CD8-positive, alpha-beta memory T cell (primary cell): ENCODE data around the gene UBE2U. TPM values are rescaled to one million over a fixed set of nuclear protein-coding genes. Genes with fewer than 3 reads are reported as not detected.

ENCODE experiments used
- CTCF ChIA-PET: fragments of 350-600 bp; sonication (Branson Sonifier 250); formaldehyde crosslinking; loops from one replicate; lab custom pipeline; 2021; ENCODE audit warnings: antibody characterized with exemption; lab: Charles Lee
- POLR2A ChIA-PET: fragments of 350-600 bp; sonication (Branson Sonifier 250); formaldehyde crosslinking; loops from one replicate; lab custom pipeline; 2021; ENCODE audit warnings: antibody characterized with exemption; lab: Charles Lee
- DNase-seq, 5 donors: peaks; one replicate each; pipeline versions ENCODE4 v3.0.0 to v3.0.0-alpha.2; 2020 to 2022; ENCODE audit warnings: mixed read lengths in 1 of 5
- H3K27ac ChIP-seq: one replicate; pipeline ENCODE4 v1.7.0; 2013; ENCODE audit warnings: low read depth, mild to moderate bottlenecking, low read length, moderate library complexity
- H3K27me3 ChIP-seq: 2 replicates; pipeline ENCODE4 v1.7.0; 2013; ENCODE audit warnings: low read length, mild to moderate bottlenecking; ENCODE audit not compliant: insufficient read depth, poor library complexity, severe bottlenecking
- H3K36me3 ChIP-seq: 2 replicates; pipeline ENCODE4 v1.7.0; 2013; ENCODE audit warnings: mild to moderate bottlenecking, low read length, moderate library complexity; ENCODE audit not compliant: insufficient read depth
- H3K4me1 ChIP-seq: 2 replicates; pipeline ENCODE4 v1.7.0; 2013; ENCODE audit warnings: mild to moderate bottlenecking, low read length, moderate library complexity; ENCODE audit not compliant: insufficient read depth
- H3K4me3 ChIP-seq: 2 replicates; pipeline ENCODE4 v1.7.0; 2013; ENCODE audit warnings: mild to moderate bottlenecking, low read length
- H3K9me3 ChIP-seq: 2 replicates; pipeline ENCODE4 v1.7.0; 2013; ENCODE audit warnings: mild to moderate bottlenecking, low read length
- H3K27ac Mint-ChIP-seq, 8 donors: one replicate each; pipeline ENCODE4 v1.8.0; 2020 to 2021; ENCODE audit warnings: mixed read lengths in 8 of 8, mild to moderate bottlenecking in 6 of 8, inconsistent platforms in 3 of 8, moderate library complexity in 3 of 8
- H3K27me3 Mint-ChIP-seq, 2 donors: one replicate each; pipeline ENCODE4 v1.8.0; 2020 to 2021; ENCODE audit warnings: mixed read lengths in 2 of 2, mild to moderate bottlenecking in 1 of 2, moderate library complexity in 1 of 2
- H3K36me3 Mint-ChIP-seq, 3 donors: one replicate each; pipeline ENCODE4 v1.8.0; 2020 to 2021; ENCODE audit warnings: mixed read lengths in 3 of 3, inconsistent platforms in 1 of 3, mild to moderate bottlenecking in 1 of 3
- H3K4me1 Mint-ChIP-seq, 3 donors: one replicate each; pipeline ENCODE4 v1.8.0; 2020 to 2021; ENCODE audit warnings: mixed read lengths in 3 of 3, inconsistent platforms in 1 of 3, mild to moderate bottlenecking in 1 of 3
- H3K4me3 Mint-ChIP-seq, 7 donors: one replicate each; pipeline ENCODE4 v1.8.0; 2020 to 2021; ENCODE audit warnings: mixed read lengths in 7 of 7, mild to moderate bottlenecking in 6 of 7, moderate library complexity in 4 of 7, inconsistent platforms in 2 of 7
- H3K9me3 Mint-ChIP-seq, 5 donors: one replicate each; pipeline ENCODE4 v1.8.0; 2020 to 2022; ENCODE audit warnings: mixed read lengths in 5 of 5, mild to moderate bottlenecking in 3 of 5, moderate library complexity in 2 of 5, inconsistent platforms in 1 of 5
- polyA plus RNA-seq: library from polyadenylated mRNA; unstranded; fragments of 300-500 nt; fragmentation: Illumina TruSeq; gene quantifications from one replicate; pipeline ENCODE4 v1.2.3, GENCODE V29; 2021
- total RNA-seq, 2 experiments: library from RNA; stranded (reverse); gene quantifications; one replicate each; pipeline ENCODE4 v1.2.3, GENCODE V29; 2021

Gene UBE2U
- total and polyA plus RNA-seq, 3 experiments from 2014 or later = not detected

DNA sequence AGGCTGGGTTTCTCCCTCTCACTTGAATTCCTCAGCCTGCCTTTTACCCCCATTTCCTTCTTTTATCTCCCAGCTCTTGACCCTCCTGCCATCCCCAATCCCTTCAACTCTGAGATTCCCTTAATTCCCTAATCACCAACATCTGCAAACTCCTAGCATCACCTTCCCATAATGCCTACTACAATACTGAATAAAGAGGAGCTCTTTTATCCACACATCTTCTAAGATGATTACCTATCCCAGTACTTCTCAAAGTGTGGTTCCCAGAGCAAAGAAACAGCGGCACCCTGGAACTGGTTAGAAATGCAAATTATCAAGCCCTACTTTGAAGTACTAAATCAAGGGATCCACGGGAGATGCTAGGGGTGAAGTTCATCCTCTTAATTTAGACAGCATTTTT, 21.2 kb upstream of the UBE2U start:
- H3K27me3 ChIP-seq = no peaks in the 10 kb centered on the region
- ChIA-PET POLR2A (no interaction called here), CTCF (no interaction called here)
- Mint-ChIP-seq H3K4me1 (no peaks in the 10 kb centered on the region), H3K27me3 (peaks cover 1 to 18% of the 10 kb centered on the region in 2 donors), H3K36me3 (no peaks in the 10 kb centered on the region), H3K27ac (no peak overlapping the region), H3K4me3 (no peak overlapping the region), H3K9me3 (no peaks in the 10 kb centered on the region)
- no peak overlapping the region for H3K4me3 ChIP-seq
- H3K9me3 ChIP-seq = no peaks in the 10 kb centered on the region
- H3K4me1 ChIP-seq = no peaks in the 10 kb centered on the region
- DNase-seq = no peak
- H3K27ac ChIP-seq = no peak overlapping the region
- H3K36me3 ChIP-seq = no peaks in the 10 kb centered on the region

DNA sequence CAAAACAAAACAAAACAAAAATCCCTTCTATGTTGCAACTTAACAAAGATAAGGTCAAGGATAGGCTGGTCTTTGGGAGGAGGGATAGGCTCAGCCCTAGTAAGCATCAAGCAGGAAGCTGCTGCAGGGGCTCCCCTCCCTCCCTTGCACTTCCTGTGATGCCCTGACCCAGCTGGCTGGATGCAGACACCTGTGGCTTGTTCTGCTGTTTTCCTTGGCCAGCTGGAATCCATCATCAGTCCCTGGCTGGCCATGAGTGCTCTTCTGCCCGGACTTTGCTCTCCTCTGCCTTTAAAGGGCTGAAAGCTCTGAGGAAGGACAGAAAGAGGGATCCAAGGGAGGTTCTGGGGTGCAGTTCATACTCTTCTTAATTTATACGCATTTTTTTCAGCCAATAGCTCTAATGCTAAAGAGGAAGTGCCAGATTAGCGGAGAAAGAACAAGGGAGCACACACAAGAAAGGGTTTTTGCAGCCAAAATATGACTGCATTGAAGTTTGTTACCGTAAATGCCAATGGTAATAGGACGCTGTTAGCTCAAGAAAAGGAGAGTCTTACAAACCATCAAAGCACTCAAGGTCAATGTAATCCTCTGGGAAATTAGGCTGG, 19.9 kb upstream of the UBE2U start:
- ChIA-PET POLR2A (no interaction called here), CTCF (no interaction called here)
- Histone ChIP-seq H3K4me3 (no peak overlapping the region), H3K4me1 (no peaks in the 10 kb centered on the region), H3K27ac (no peak overlapping the region), H3K36me3 (no peaks in the 10 kb centered on the region), H3K27me3 (no peaks in the 10 kb centered on the region), H3K9me3 (no peaks in the 10 kb centered on the region)
- Mint-ChIP-seq H3K36me3 (no peaks in the 10 kb centered on the region), H3K9me3 (no peaks in the 10 kb centered on the region), H3K4me3 (no peak overlapping the region), H3K4me1 (no peaks in the 10 kb centered on the region), H3K27ac (no peak overlapping the region), H3K27me3 (peaks cover 1 to 15% of the 10 kb centered on the region in 2 donors)
- no peak for DNase-seq

DNA sequence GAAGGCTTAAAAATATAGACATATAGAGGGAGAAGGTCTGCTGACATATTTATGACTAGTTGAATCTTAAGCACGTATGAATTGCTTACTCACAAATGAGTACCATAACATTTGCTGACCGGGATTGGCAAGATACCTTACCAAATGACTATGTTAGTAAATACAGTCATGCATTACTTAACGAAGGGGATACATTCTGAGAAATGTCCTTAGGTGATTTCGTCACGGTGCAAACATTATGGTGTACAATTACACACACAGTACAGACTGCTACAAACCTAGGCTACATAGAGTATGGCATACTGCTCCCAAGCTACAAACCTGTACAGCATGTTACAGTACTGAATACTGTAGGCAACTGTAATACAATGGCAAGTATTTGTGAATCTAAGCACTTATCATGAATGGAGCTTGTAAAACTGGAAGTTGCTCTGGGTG, 19.4 kb upstream of the UBE2U start:
- Mint-ChIP-seq H3K4me3 (no peak overlapping the region), H3K36me3 (no peaks in the 10 kb centered on the region), H3K9me3 (no peaks in the 10 kb centered on the region), H3K4me1 (no peaks in the 10 kb centered on the region), H3K27ac (no peak overlapping the region), H3K27me3 (peaks cover 1 to 10% of the 10 kb centered on the region in 2 donors)
- H3K9me3 ChIP-seq = no peaks in the 10 kb centered on the region
- ChIA-PET POLR2A (no interaction called here), CTCF (no interaction called here)
- H3K4me3 ChIP-seq = no peak overlapping the region
- DNase-seq = no peak
- no peaks in the 10 kb centered on the region for H3K27me3 ChIP-seq
- H3K4me1 ChIP-seq = no peaks in the 10 kb centered on the region
- H3K27ac ChIP-seq = no peak overlapping the region
- no peaks in the 10 kb centered on the region for H3K36me3 ChIP-seq

- ChIA-PET CTCF (no interaction called here), POLR2A (no interaction called here)
- Mint-ChIP-seq H3K27ac (no peak overlapping the region), H3K4me1 (no peaks in the 10 kb centered on the region), H3K9me3 (no peaks in the 10 kb centered on the region), H3K4me3 (no peak overlapping the region), H3K36me3 (no peaks in the 10 kb centered on the region), H3K27me3 (peaks cover 1 to 6% of the 10 kb centered on the region in 2 donors)
- DNase-seq = no peak
- no peaks in the 10 kb centered on the region for H3K4me1 ChIP-seq
- no peak overlapping the region for H3K27ac ChIP-seq
- H3K9me3 ChIP-seq = no peaks in the 10 kb centered on the region
- no peak overlapping the region for H3K4me3 ChIP-seq
- no peaks in the 10 kb centered on the region for H3K36me3 ChIP-seq
- H3K27me3 ChIP-seq = no peaks in the 10 kb centered on the region
Measured at GRCh38 chr1:64186138-64186897, 17.1 kb upstream of the UBE2U start.

- Mint-ChIP-seq H3K4me3 (no peak overlapping the region), H3K9me3 (no peaks in the 10 kb centered on the region), H3K4me1 (no peaks in the 10 kb centered on the region), H3K27ac (no peak overlapping the region), H3K27me3 (peaks cover 1 to 6% of the 10 kb centered on the region in 2 donors), H3K36me3 (no peaks in the 10 kb centered on the region)
- Histone ChIP-seq H3K4me1 (no peaks in the 10 kb centered on the region), H3K4me3 (no peak overlapping the region), H3K27me3 (no peaks in the 10 kb centered on the region), H3K36me3 (no peaks in the 10 kb centered on the region), H3K27ac (no peak overlapping the region), H3K9me3 (no peaks in the 10 kb centered on the region)
- POLR2A ChIA-PET = no interaction called here
- CTCF ChIA-PET = no interaction called here
- DNase-seq = no peak
Measured at GRCh38 chr1:64186898-64187280, 16.5 kb upstream of the UBE2U start.

GRCh38 chr1:64187646-64188045, 15.8 kb upstream of the UBE2U start:
- ChIA-PET CTCF (no interaction called here), POLR2A (no interaction called here)
- no peaks in the 10 kb centered on the region for H3K27me3 ChIP-seq
- no peaks in the 10 kb centered on the region for H3K9me3 ChIP-seq
- H3K36me3 Mint-ChIP-seq = no peaks in the 10 kb centered on the region
- H3K36me3 ChIP-seq = no peaks in the 10 kb centered on the region
- no peaks in the 10 kb centered on the region for H3K9me3 Mint-ChIP-seq
- no peak overlapping the region for H3K4me3 Mint-ChIP-seq
- no peaks in the 10 kb centered on the region for H3K4me1 ChIP-seq
- no peak overlapping the region for H3K27ac Mint-ChIP-seq
- DNase-seq = no peak
- H3K27ac ChIP-seq = no peak overlapping the region
- H3K4me1 Mint-ChIP-seq = no peaks in the 10 kb centered on the region
- H3K4me3 ChIP-seq = no peak overlapping the region
- peaks cover 0 to 6% of the 10 kb centered on the region in 2 donors for H3K27me3 Mint-ChIP-seq

GRCh38 chr1:64192290-64192689, 11.1 kb upstream of the UBE2U start:
- H3K36me3 Mint-ChIP-seq = no peaks in the 10 kb centered on the region
- CTCF ChIA-PET = no interaction called here
- no peak overlapping the region for H3K4me3 ChIP-seq

DNA sequence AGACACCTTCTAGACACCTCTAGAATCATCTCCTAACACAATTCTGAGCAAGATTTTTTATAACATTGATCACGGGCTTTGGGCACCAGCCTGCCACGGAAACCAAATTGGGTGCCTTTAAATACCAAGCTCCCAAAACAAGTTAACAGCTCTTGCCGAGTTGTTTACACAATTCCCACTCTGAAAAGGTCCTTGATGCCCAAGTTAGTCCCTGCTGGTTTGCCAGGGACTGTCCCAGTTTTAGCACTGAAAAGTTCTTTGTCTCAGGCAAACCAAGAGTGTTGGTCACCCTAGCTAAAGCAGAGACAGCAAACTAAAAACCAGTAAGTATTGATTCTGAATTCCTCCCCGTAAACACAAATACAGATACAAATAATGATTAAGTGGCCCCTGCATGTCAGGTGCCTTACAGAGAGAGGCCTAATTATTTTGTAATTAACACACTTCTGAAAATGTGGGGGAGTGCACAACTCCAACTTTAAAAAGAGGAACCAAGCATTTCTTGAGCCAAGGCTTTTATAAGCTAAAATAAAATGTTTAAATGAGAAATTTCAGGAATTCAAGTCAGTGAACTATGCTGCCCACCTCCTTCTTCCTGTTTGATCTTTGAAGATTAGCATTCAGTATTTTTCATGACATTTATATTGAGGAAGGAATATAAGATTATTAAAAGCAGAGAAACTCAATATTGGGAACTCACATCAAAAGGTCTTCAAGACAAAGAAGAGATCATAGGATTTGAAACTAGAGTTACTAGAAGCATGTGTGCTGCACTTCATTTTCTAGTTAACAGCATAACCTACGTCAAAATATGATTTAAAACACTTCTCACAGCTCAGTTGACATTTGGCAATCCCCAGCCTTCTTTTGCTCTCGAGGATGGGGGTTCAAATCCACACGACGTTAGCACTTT, 9.0 kb upstream of the UBE2U start:
- Mint-ChIP-seq H3K9me3 (no peaks in the 10 kb centered on the region), H3K27me3 (no peaks in the 10 kb centered on the region), H3K4me1 (no peaks in the 10 kb centered on the region), H3K4me3 (no peak overlapping the region), H3K36me3 (no peaks in the 10 kb centered on the region), H3K27ac (no peak overlapping the region)
- H3K4me1 ChIP-seq = no peaks in the 10 kb centered on the region
- POLR2A ChIA-PET = no interaction called here
- CTCF ChIA-PET = no interaction called here
- H3K4me3 ChIP-seq = no peak overlapping the region
- H3K36me3 ChIP-seq = no peaks in the 10 kb centered on the region
- no peaks in the 10 kb centered on the region for H3K27me3 ChIP-seq
- no peak overlapping the region for H3K27ac ChIP-seq
- no peak for DNase-seq
- no peaks in the 10 kb centered on the region for H3K9me3 ChIP-seq

More at GRCh38 chr1:64192290-64192689, 11.1 kb upstream of the UBE2U start:
- no peak overlapping the region for H3K27ac ChIP-seq
- no peaks in the 10 kb centered on the region for H3K9me3 Mint-ChIP-seq
- no peak overlapping the region for H3K4me3 Mint-ChIP-seq
- H3K27me3 ChIP-seq = no peaks in the 10 kb centered on the region
- H3K27me3 Mint-ChIP-seq = no peaks in the 10 kb centered on the region
- no peak for DNase-seq
- H3K4me1 Mint-ChIP-seq = no peaks in the 10 kb centered on the region
- H3K27ac Mint-ChIP-seq = no peak overlapping the region
- POLR2A ChIA-PET = no interaction called here
- H3K36me3 ChIP-seq = no peaks in the 10 kb centered on the region
- no peaks in the 10 kb centered on the region for H3K9me3 ChIP-seq
- no peaks in the 10 kb centered on the region for H3K4me1 ChIP-seq
